ENCODE results near the gene OR4E2. TPM values are rescaled to one million over a fixed set of nuclear protein-coding genes. Genes with fewer than 3 reads are reported as not detected.

OR4E2 gene
- total and polyA plus RNA-seq, 10 donors, result not detected

GRCh38 chr14:21642683-21643082 lies 11.0 kb upstream of the OR4E2 start:
- peaks cover 0 to 8% (median 0%) of the 10 kb centered on the region in 7 donors for H3K27me3 ChIP-seq (replicated peaks in 1 of 7)
- no peaks in the 10 kb centered on the region for H3K9me3 ChIP-seq
- intact Hi-C loops (cut with DNase I; ENCODE audit: low total_unique reads), result no loop called here
- H3K4me3 ChIP-seq, result peak overlapping the region in 1 of 8 donors; percentile 3
- H3K27ac ChIP-seq, result no peak overlapping the region
- TF ChIP-seq POLR2A (IDR thresholded peaks at IDR 0.05), result no peak
- TF ChIP-seq POLR2AphosphoS5 (IDR thresholded peaks at IDR 0.05), result no peak
- TF ChIP-seq, protein P1, sequence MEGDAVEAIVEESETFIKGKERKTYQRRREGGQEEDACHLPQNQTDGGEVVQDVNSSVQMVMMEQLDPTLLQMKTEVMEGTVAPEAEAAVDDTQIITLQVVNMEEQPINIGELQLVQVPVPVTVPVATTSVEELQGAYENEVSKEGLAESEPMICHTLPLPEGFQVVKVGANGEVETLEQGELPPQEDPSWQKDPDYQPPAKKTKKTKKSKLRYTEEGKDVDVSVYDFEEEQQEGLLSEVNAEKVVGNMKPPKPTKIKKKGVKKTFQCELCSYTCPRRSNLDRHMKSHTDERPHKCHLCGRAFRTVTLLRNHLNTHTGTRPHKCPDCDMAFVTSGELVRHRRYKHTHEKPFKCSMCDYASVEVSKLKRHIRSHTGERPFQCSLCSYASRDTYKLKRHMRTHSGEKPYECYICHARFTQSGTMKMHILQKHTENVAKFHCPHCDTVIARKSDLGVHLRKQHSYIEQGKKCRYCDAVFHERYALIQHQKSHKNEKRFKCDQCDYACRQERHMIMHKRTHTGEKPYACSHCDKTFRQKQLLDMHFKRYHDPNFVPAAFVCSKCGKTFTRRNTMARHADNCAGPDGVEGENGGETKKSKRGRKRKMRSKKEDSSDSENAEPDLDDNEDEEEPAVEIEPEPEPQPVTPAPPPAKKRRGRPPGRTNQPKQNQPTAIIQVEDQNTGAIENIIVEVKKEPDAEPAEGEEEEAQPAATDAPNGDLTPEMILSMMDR (IDR thresholded peaks at IDR 0.05 in 8 of 11, conservative IDR thresholded peaks at IDR 0.05 in 3 of 11), result no peak
- no peaks in the 10 kb centered on the region for H3K4me1 ChIP-seq
- DNase-seq, result no peak
- H3K36me3 ChIP-seq, result no peaks in the 10 kb centered on the region
- 51 to 60% (median 58%) methylated on average over 3 of the region's 3 CpGs for WGBS, 5 donors

DNA sequence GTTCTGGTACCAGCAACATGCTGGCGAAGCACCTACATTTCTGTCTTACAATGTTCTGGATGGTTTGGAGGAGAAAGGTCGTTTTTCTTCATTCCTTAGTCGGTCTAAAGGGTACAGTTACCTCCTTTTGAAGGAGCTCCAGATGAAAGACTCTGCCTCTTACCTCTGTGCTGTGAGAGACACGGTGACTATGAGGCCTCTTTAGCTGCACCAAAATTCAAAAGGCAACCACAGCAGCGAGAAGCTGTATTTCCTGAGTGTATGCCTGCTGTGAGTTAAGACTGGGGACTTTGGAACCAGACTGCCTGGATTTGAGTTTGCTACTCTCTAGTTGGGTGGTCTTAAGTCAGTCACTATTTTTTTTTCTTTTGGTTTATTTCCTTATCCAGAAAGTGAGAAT lies 10.2 kb upstream of the OR4E2 start:
- intact Hi-C loops (cut with DNase I; ENCODE audit: low total_unique reads), result no loop called here
- no peak for DNase-seq
- H3K4me3 ChIP-seq, result peak overlapping the region in 1 of 8 donors; percentile 3
- TF ChIP-seq, protein P1 (IDR thresholded peaks at IDR 0.05 in 8 of 11, conservative IDR thresholded peaks at IDR 0.05 in 3 of 11), result no peak
- TF ChIP-seq POLR2AphosphoS5 (IDR thresholded peaks at IDR 0.05) (no peak), POLR2A (IDR thresholded peaks at IDR 0.05) (no peak)
- H3K9me3 ChIP-seq, result peaks cover 0 to 1% (median 0%) of the 10 kb centered on the region in 8 donors
- H3K27me3 ChIP-seq (replicated peaks in 1 of 7), result peaks cover 0 to 8% (median 0%) of the 10 kb centered on the region in 7 donors
- H3K36me3 ChIP-seq, result no peaks in the 10 kb centered on the region
- 59 to 68% (median 61%) methylated on average over 5 of the region's 5 CpGs for WGBS, 5 donors
- H3K27ac ChIP-seq, result no peak overlapping the region
- no peaks in the 10 kb centered on the region for H3K4me1 ChIP-seq

DNA sequence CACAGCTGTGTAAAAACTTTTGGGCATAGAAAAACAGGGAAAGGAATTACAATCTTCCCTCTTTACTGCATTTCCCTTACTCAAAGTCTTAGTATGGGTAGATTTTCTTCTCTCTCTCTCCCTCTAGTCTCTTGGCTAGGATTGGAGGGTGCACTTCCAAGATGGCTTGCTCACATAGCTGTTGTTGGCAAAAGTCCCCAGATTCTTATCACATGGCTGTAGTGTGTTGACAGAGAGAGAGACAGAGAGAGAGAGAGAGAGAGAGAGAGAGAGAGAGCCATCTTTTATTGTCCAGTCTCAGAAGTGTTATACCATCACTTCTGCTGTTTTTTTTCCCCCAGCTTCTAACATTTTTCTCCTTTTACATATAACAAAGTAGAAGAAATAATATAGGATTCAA lies 6.3 kb upstream of the OR4E2 start:
- DNase-seq, result no peak
- H3K4me3 ChIP-seq, result no peak overlapping the region
- no peaks in the 10 kb centered on the region for H3K4me1 ChIP-seq
- intact Hi-C loops (cut with DNase I; ENCODE audit: low total_unique reads), result no loop called here
- no peaks in the 10 kb centered on the region for H3K36me3 ChIP-seq
- peaks cover 0 to 8% (median 0%) of the 10 kb centered on the region in 7 donors for H3K27me3 ChIP-seq (replicated peaks in 1 of 7)
- no peak overlapping the region for H3K27ac ChIP-seq
- peaks cover 0 to 4% (median 0%) of the 10 kb centered on the region in 8 donors for H3K9me3 ChIP-seq
- TF ChIP-seq POLR2AphosphoS5 (IDR thresholded peaks at IDR 0.05) (no peak), POLR2A (IDR thresholded peaks at IDR 0.05) (no peak)
- TF ChIP-seq, protein P1 (IDR thresholded peaks at IDR 0.05 in 8 of 11, conservative IDR thresholded peaks at IDR 0.05 in 3 of 11), result no peak

- intact Hi-C loops (cut with DNase I; ENCODE audit: low total_unique reads), result no loop called here
- DNase-seq, result no peak
- H3K4me3 ChIP-seq, result no peak overlapping the region
- H3K27me3 ChIP-seq (replicated peaks in 1 of 7), result no peaks in the 10 kb centered on the region
- peaks cover 0 to 4% (median 0%) of the 10 kb centered on the region in 8 donors for H3K9me3 ChIP-seq
- no peaks in the 10 kb centered on the region for H3K4me1 ChIP-seq
- 29 to 54% (median 33%) methylated on average over 1 of the region's 1 CpG for WGBS, 5 donors
- no peaks in the 10 kb centered on the region for H3K36me3 ChIP-seq
- TF ChIP-seq POLR2AphosphoS5 (IDR thresholded peaks at IDR 0.05) (no peak), POLR2A (IDR thresholded peaks at IDR 0.05) (no peak)
- TF ChIP-seq, protein P1 (IDR thresholded peaks at IDR 0.05 in 8 of 11, conservative IDR thresholded peaks at IDR 0.05 in 3 of 11), result no peak
- H3K27ac ChIP-seq, result no peak overlapping the region
Measured at GRCh38 chr14:21652209-21652808, 1.3 kb upstream of the OR4E2 start.

Data from spleen (tissue), 11 donors.